ENCODE results near the gene MICAL3. TPM values are rescaled to one million over a fixed set of nuclear protein-coding genes. Genes with fewer than 3 reads are reported as not detected.

Gene MICAL3
- total and polyA plus RNA-seq, 9 of the 15 experiments (the other 6 are each of a cell fraction or from before 2014, with no cell fraction given): 0.53 to 32.1 (median 12.3) TPM

GRCh38 chr22:17916226-17916889 lies 108.0 kb downstream of the MICAL3 start (continued):
- TF ChIP-seq NCOR1 (IDR thresholded peaks at IDR 0.05): 0 out of 2 replicates have a peak, but pooled peaks have one; percentile 8
- no peak for TF ChIP-seq PURB (CRISPR knock-in tag; IDR thresholded peaks at IDR 0.05; ENCODE audit: low read depth)
- TF ChIP-seq EHMT2 (IDR thresholded peaks at IDR 0.05): peak; percentile 87
- no peak for TF ChIP-seq PHF21A (IDR thresholded peaks at IDR 0.05; ENCODE audit: borderline replicate concordance, low read depth)
- TF ChIP-seq UBTF (IDR thresholded peaks at IDR 0.05; ENCODE audit: borderline replicate concordance in 1 of 2, low read depth in 2 of 2, low read length in 2 of 2): 0 out of 4 replicates have a peak, but pooled peaks of 1 of the 2 experiments have one; percentile 45
- TF ChIP-seq ESRRA (IDR thresholded peaks at IDR 0.05; ENCODE audit: borderline replicate concordance, low read depth): peak; percentile 84
- TF ChIP-seq HLTF (IDR thresholded peaks at IDR 0.05): 0 out of 2 replicates have a peak, but pooled peaks have one; percentile 48
- TF ChIP-seq, protein P1, sequence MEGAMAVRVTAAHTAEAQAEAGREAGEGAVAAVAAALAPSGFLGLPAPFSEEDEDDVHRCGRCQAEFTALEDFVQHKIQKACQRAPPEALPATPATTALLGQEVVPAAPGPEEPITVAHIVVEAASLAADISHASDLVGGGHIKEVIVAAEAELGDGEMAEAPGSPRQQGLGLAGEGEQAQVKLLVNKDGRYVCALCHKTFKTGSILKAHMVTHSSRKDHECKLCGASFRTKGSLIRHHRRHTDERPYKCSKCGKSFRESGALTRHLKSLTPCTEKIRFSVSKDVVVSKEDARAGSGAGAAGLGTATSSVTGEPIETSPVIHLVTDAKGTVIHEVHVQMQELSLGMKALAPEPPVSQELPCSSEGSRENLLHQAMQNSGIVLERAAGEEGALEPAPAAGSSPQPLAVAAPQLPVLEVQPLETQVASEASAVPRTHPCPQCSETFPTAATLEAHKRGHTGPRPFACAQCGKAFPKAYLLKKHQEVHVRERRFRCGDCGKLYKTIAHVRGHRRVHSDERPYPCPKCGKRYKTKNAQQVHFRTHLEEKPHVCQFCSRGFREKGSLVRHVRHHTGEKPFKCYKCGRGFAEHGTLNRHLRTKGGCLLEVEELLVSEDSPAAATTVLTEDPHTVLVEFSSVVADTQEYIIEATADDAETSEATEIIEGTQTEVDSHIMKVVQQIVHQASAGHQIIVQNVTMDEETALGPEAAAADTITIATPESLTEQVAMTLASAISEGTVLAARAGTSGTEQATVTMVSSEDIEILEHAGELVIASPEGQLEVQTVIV (CRISPR knock-in tag; IDR thresholded peaks at IDR 0.05; ENCODE audit: borderline replicate concordance): no peak
- 0 out of 2 replicates have a peak, but pooled peaks have one; percentile 41 for TF ChIP-seq ZBTB40 (IDR thresholded peaks at IDR 0.05)
- TF ChIP-seq ZBTB40 (CRISPR knock-in tag; IDR thresholded peaks at IDR 0.05): no peak
- peak; percentile 6; the same call in 1 of the 2 replicates for TF ChIP-seq ZNF316 (IDR thresholded peaks at IDR 0.05)
- TF ChIP-seq CBFB (CRISPR knock-in tag; IDR thresholded peaks at IDR 0.05): no peak
- TF ChIP-seq BCOR (IDR thresholded peaks at IDR 0.05): no peak; the same call in 1 of the 2 replicates
- TF ChIP-seq ZNF263 (CRISPR knock-in tag; IDR thresholded peaks at IDR 0.05; ENCODE audit: borderline replicate concordance): 0 out of 2 replicates have a peak, but pooled peaks have one; percentile 32
- no peak for TF ChIP-seq ZKSCAN8 (CRISPR knock-in tag; IDR thresholded peaks at IDR 0.05)

Measured in K562 (cell line).